ENCODE results near the gene CDK8. TPM values are rescaled to one million over a fixed set of nuclear protein-coding genes. Genes with fewer than 3 reads are reported as not detected.

The CDK8 gene
- total and polyA plus RNA-seq, 2 donors (not counting 3 experiments of a cell fraction or from before 2014, with no cell fraction given), result 12.2 to 13.3 TPM

GRCh38 chr13:26435171-26435570, 181.2 kb downstream of the CDK8 start:
- no peak for TF ChIP-seq EZH2 (IDR thresholded peaks at IDR 0.05; ENCODE audit: borderline replicate concordance, low read depth, low read length, severe bottlenecking)
- no peak for TF ChIP-seq GATA2 (IDR thresholded peaks at IDR 0.05; ENCODE audit: insufficient read depth, insufficient read length, low read depth, low read length)
- no peak for TF ChIP-seq POLR2AphosphoS5 (IDR thresholded peaks at IDR 0.05; ENCODE audit: insufficient read depth, low read depth, low read length)
- TF ChIP-seq CTCF (IDR thresholded peaks at IDR 0.05; ENCODE audit: extremely low read depth in 1 of 2, insufficient read depth in 1 of 2, low read depth in 1 of 2, low read length in 2 of 2), result no peak
- no peak for TF ChIP-seq MYC (IDR thresholded peaks at IDR 0.05; ENCODE audit: low read depth, low read length)
- TF ChIP-seq POLR2A (IDR thresholded peaks at IDR 0.05; ENCODE audit: low read depth, low read length), result no peak
- TF ChIP-seq MAX (IDR thresholded peaks at IDR 0.05; ENCODE audit: insufficient read depth, insufficient read length), result no peak
- TF ChIP-seq JUN (IDR thresholded peaks at IDR 0.05; ENCODE audit: borderline replicate concordance, insufficient read depth, insufficient read length, low read depth), result no peak
- TF ChIP-seq FOS (IDR thresholded peaks at IDR 0.05; ENCODE audit: borderline replicate concordance, insufficient read depth, low read length), result no peak
- Histone ChIP-seq H3K36me3 (ENCODE audit: control insufficient read depth in 2 of 2, extremely low read depth in 1 of 2, insufficient read depth in 2 of 2, low read length in 2 of 2) (no peaks in the 10 kb centered on the region), H3K79me2 (ENCODE audit: control insufficient read depth, insufficient read depth, low read length) (no peaks in the 10 kb centered on the region), H3K9ac (replicated peaks; ENCODE audit: extremely low read depth, insufficient read depth, low read length) (no peak overlapping the region), H3K27me3 (ENCODE audit: control insufficient read depth in 2 of 2, insufficient read depth in 2 of 2, low read length in 2 of 2) (no peaks in the 10 kb centered on the region), H3K9me1 (replicated peaks; ENCODE audit: control insufficient read depth, extremely low read depth, insufficient read depth, low read length) (no peaks in the 10 kb centered on the region), H3K9me3 (replicated peaks; ENCODE audit: control insufficient read depth, insufficient read depth, low read length) (no peaks in the 10 kb centered on the region), H2AFZ (ENCODE audit: low read depth, low read length) (no peak overlapping the region), H3K4me3 (replicated peaks in 1 of 3; ENCODE audit: insufficient read depth in 1 of 3, low read depth in 1 of 3, low read length in 3 of 3) (no peak overlapping the region), H3K4me2 (ENCODE audit: insufficient read depth, low read length) (no peak overlapping the region), H3K27ac (ENCODE audit: insufficient read depth, low read depth, low read length) (no peak overlapping the region), H4K20me1 (replicated peaks; ENCODE audit: control insufficient read depth, extremely low read depth, insufficient read depth, low read length) (no peaks in the 10 kb centered on the region), H3K4me1 (ENCODE audit: control insufficient read depth, extremely low read depth, insufficient read depth, low read length) (no peaks in the 10 kb centered on the region)
- FAIRE-seq (no peak), DNase-seq (ENCODE audit: low read depth, low spot score) (no peak)
- dilution Hi-C loops (cut with MboI; ENCODE audit: extremely low pct_ligation_motif_present, low sequenced_read_pairs) (no loop called here), intact Hi-C loops (cut with micrococcal nuclease) (no loop called here)
- CTCF ChIA-PET, result no interaction called here
- BruUV-seq (replicated peaks), result no TSS peak
- POLR2A ChIA-PET, result no interaction called here
